A673 (cell line): ENCODE measurements around the gene EXOSC10. TPM values are rescaled to one million over a fixed set of nuclear protein-coding genes. Genes with fewer than 3 reads are reported as not detected.

Source experiments
- BruUV-seq: library from RNA; stranded (reverse); fragments of 400-500 nt; replicated peaks from 2 replicates; lab custom pipeline; 2021; lab: Mats Ljungman, UMichigan
- CTCF ChIA-PET: fragments of 300-600 bp; sonication (Branson Sonifier 250); formaldehyde crosslinking; loops from one replicate; lab custom pipeline; 2022; ENCODE audit warnings: antibody characterized with exemption; lab: Charles Lee
- POLR2A ChIA-PET: fragments of 300-600 bp; sonication (Branson Sonifier 250); formaldehyde crosslinking; loops from one replicate; lab custom pipeline; 2022; ENCODE audit warnings: antibody characterized with exemption; ENCODE audit not compliant: low non-redundant PET; lab: Charles Lee
- DNase-seq: peaks from one replicate; pipeline ENCODE4 v3.0.0-alpha.2; 2015; ENCODE audit warnings: low spot score
- H3K27ac ChIP-seq: fragments of 200-600 bp; sonication (generic); 2 replicates; pipeline ENCODE4 v1.5.1; 2016; ENCODE audit warnings: mixed run types, low read depth, mild to moderate bottlenecking, mixed read lengths, antibody characterized with exemption, low read length; ENCODE audit not compliant: poor library complexity, severe bottlenecking
- H3K27me3 ChIP-seq: fragments of 200-600 bp; sonication (generic); replicated peaks from 2 replicates; pipeline ENCODE4 v1.6.1; 2017; ENCODE audit warnings: mixed run types, low read depth, mild to moderate bottlenecking, mixed read lengths, antibody characterized with exemption, low read length; ENCODE audit not compliant: insufficient read depth, poor library complexity
- H3K36me3 ChIP-seq: fragments of 200-600 bp; sonication (generic); 2 replicates; pipeline ENCODE4 v1.6.1; 2016; ENCODE audit warnings: mixed run types, mild to moderate bottlenecking, mixed read lengths, antibody characterized with exemption, low read length; ENCODE audit not compliant: insufficient read depth, poor library complexity, severe bottlenecking
- H3K4me1 ChIP-seq: fragments of 200-600 bp; sonication (generic); 2 replicates; pipeline ENCODE4 v1.6.1; 2017; ENCODE audit warnings: mixed run types, mild to moderate bottlenecking, mixed read lengths, antibody characterized with exemption, low read length; ENCODE audit not compliant: insufficient read depth, poor library complexity, severe bottlenecking
- H3K4me3 ChIP-seq: fragments of 200-600 bp; sonication (generic); 2 replicates; pipeline ENCODE4 v1.5.1; 2016; ENCODE audit warnings: low read depth, mixed run types, mild to moderate bottlenecking, mixed read lengths, low read length; ENCODE audit not compliant: poor library complexity, severe bottlenecking
- H3K9me3 ChIP-seq: fragments of 200-600 bp; sonication (generic); 2 replicates; pipeline ENCODE4 v1.6.1; 2016; ENCODE audit warnings: mixed run types, low read depth, mild to moderate bottlenecking, mixed read lengths, antibody characterized with exemption, low read length; ENCODE audit not compliant: poor library complexity, severe bottlenecking
- EZH2 ChIP-seq: fragments of 200-600 bp; sonication (generic); IDR thresholded peaks from 2 replicates; pipeline ENCODE4 v1.6.1; 2017; ENCODE audit warnings: borderline replicate concordance, low read depth, mild to moderate bottlenecking, mixed read lengths, antibody characterized with exemption, low read length; ENCODE audit not compliant: poor library complexity, severe bottlenecking
- intact Hi-C: fragments of 100-400 bp; cut with micrococcal nuclease; formaldehyde crosslinking; loops from one replicate; pipeline ENCODE4 v1.10.0; 2022; ENCODE audit not compliant: unreplicated experiment
- total RNA-seq: library from RNA; stranded (reverse); gene quantifications from 2 replicates; pipeline ENCODE4 v1.2.3, GENCODE V29; 2021
- TF ChIP-seq, protein P1 (sequence below): fragments of 300-800, 200-600 bp; sonication (generic); conservative IDR thresholded peaks from 2 replicates; pipeline ENCODE4 v1.5.1; 2017; ENCODE audit warnings: low read depth, mild to moderate bottlenecking, antibody characterized with exemption, low read length, moderate library complexity, mixed read lengths

EXOSC10 gene
- total RNA-seq, 1 experiment from 2014 or later, result 119 TPM

DNA sequence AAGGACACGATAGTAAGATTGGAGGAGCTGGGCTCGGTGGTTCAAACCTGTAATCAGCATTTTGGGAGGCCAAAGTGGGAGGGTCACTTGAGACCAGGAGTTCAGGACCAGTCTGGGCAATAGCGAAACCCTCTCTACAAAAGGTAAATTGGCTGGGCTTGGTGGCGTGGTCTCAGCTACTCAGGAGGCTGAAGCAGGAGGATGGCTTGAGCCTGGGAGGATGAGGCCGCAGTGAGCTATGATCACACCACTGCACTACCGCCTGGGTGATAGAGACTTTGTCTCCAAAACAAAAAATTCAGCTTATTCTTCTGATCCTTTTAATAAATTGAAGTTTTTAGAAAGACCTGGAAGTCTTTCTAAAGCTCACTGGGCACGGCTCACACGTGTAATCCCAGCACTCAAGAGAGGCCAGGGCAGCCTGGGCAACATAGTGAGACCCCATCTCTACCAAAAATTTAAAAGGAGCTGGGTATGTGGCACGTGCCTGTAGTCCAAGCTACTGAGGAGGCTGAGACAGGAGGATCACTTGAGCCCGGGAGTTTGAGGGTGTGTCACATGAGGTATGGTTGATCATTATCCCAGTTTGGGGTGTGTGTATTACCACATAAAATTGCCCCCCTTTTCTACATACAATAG lies 67.9 kb downstream of the EXOSC10 start:
- Histone ChIP-seq H3K9me3 (no peaks in the 10 kb centered on the region), H3K27me3 (no peaks in the 10 kb centered on the region), H3K4me1 (no peaks in the 10 kb centered on the region), H3K27ac (no peak overlapping the region), H3K4me3 (no peak overlapping the region), H3K36me3 (peaks cover 5% of the 10 kb centered on the region)
- no peak for DNase-seq
- no TSS peak for BruUV-seq
- TF ChIP-seq, protein P1, sequence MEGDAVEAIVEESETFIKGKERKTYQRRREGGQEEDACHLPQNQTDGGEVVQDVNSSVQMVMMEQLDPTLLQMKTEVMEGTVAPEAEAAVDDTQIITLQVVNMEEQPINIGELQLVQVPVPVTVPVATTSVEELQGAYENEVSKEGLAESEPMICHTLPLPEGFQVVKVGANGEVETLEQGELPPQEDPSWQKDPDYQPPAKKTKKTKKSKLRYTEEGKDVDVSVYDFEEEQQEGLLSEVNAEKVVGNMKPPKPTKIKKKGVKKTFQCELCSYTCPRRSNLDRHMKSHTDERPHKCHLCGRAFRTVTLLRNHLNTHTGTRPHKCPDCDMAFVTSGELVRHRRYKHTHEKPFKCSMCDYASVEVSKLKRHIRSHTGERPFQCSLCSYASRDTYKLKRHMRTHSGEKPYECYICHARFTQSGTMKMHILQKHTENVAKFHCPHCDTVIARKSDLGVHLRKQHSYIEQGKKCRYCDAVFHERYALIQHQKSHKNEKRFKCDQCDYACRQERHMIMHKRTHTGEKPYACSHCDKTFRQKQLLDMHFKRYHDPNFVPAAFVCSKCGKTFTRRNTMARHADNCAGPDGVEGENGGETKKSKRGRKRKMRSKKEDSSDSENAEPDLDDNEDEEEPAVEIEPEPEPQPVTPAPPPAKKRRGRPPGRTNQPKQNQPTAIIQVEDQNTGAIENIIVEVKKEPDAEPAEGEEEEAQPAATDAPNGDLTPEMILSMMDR, result no peak
- TF ChIP-seq EZH2, result no peak
- intact Hi-C loops, result no loop called here
- ChIA-PET POLR2A (no interaction called here), CTCF (interaction anchor here (0.6 kb wide), 1 partner anchor 611 kb away, joined by 3 read pairs; no protein-coding TSS in a partner anchor)

- TF ChIP-seq, protein P1, result no peak
These were observed 68.8 kb downstream of the EXOSC10 start for GRCh38 chr1:11030865-11031264.

DNA sequence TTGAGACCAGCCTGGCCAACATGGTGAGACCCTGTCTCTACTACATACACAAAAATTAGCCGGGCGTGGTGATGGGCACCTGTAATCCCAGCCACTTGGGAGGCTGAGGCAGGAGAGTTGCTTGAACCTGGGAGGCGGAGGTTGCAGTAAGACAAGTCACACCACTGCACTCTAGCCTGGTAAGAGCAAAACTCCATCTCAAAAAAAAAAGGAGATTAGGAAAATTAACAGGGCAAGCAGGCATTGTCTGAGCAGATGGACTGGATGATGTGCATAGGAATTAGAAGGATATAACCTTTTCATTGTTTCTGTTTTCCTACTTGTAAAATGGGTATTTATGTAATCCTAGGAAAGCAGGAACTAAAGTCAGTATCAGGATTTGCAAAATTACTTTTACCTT lies 71.7 kb downstream of the EXOSC10 start:
- ChIA-PET CTCF (no interaction called here), POLR2A (no interaction called here)
- BruUV-seq, result no TSS peak

More at GRCh38 chr1:11030865-11031264, 68.8 kb downstream of the EXOSC10 start:
- Histone ChIP-seq H3K4me1 (no peaks in the 10 kb centered on the region), H3K27ac (no peak overlapping the region), H3K27me3 (no peaks in the 10 kb centered on the region), H3K9me3 (no peaks in the 10 kb centered on the region), H3K36me3 (peaks cover 14% of the 10 kb centered on the region), H3K4me3 (no peak overlapping the region)
- no peak for DNase-seq
- BruUV-seq, result no TSS peak
- intact Hi-C loops, result no loop called here
- ChIA-PET CTCF (no interaction called here), POLR2A (no interaction called here)

More for the DNA sequence above, 71.7 kb downstream of the EXOSC10 start:
- no peak for DNase-seq
- Histone ChIP-seq H3K4me1 (peaks cover 7% of the 10 kb centered on the region), H3K36me3 (peaks cover 42% of the 10 kb centered on the region), H3K27ac (no peak overlapping the region), H3K27me3 (no peaks in the 10 kb centered on the region), H3K4me3 (no peak overlapping the region), H3K9me3 (no peaks in the 10 kb centered on the region)
- TF ChIP-seq, protein P1, result no peak
- no peak for TF ChIP-seq EZH2
- intact Hi-C loops, result no loop called here
